Fibroblast of skin of left biceps (primary cell): ENCODE measurements around the gene PARG.
"Not testable (repeated sequence)": the region's sequence is repeated elsewhere in the genome, so short reads cannot be mapped to it uniquely, and the experiment has no call there.

ENCODE experiments used
- DNase-seq, 2 experiments: peaks; one replicate each; pipeline ENCODE4 v3.0.0-alpha.2; 2013; ENCODE audit warnings: low read depth in 2 of 2

Gene PARG

DNA sequence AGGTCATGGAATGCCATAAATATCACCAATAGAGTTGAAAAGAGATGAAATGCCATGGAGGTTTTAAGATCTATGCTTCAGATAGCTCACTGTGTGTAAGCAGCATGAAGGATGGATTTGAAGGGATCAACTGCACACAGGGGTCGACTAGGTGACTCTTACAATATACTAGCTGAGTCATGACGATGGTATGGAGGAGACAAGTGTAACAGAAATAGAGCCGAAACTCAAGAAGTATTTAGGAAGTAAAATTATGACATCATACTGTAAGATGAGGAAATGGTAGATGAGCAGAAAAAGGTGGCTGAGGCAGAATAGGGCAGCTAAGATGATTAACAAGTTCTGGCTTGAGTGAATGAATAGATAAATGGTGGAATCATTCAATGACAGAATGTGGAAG is 38.0 kb downstream of the PARG start:
- DNase-seq = not testable (repeated sequence)

DNA sequence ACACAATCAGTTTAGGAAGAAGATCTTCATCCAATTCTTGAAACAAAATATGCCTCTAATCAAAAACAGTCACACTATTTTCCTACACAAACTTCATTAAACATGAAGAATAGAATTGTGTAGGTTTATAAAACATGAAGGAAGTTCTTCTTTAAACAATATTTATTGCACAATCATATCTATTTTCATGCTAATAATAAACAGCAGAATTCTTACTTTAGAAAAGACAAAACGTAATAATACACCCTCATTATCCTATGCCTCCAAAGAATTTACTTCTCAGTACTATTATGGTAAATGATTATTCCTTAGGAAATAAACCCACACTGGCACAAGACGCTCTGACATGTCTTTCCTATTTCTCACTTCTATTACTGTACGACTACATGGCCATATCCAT is 41.4 kb downstream of the PARG start:
- DNase-seq = not testable (repeated sequence)

DNA sequence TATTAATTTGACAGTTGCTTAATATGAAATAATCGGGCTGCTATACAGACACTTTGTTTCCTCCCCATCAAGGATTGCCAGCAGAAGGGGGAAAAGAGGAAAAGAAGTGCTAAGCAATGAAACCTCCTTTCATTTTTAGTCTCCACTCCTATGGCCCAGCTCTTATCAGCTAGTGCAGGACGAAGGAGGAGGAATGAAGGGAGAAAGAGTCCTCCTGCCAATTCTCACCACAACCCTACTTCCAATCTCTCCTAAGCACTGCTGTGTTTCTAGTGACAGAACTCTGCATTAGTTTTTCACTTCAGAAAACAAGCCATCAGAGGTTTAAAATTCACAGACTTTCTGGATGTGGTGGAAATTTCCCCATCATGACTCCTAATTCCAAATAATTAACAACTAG is 41.8 kb downstream of the PARG start:
- DNase-seq = not testable (repeated sequence)

- not testable (repeated sequence) for DNase-seq
These were observed 51.8 kb downstream of the PARG start for GRCh38 chr10:49890025-49890424.

DNA sequence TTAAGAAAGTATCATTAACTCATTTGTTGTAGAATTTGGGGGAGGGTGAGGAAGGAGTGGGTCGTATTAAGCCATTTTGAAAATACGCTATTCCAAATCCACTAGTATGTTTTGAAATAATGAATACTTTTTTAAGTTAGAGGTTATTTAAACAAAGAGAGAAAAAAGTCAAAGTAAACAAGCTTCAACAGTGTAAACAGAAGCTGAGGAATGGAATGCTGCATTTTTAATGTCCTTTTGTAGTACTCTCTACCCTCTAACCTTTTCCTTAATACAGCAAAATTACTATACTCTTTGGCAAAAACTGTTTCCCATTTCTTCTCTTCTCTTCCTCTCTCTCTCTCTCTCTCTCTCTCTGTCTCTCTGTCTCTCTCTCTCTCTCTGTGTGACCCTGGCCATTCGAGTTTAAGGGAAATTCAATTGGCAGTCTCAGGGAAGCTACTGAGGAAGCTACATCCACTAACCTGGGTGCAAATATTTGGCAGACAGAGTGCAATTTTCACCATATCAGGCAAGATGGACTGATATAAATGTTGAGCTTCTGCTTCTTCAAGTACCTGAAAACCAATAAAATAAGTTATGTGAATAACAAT is 57.0 kb downstream of the PARG start:
- DNase-seq = not testable (repeated sequence)

DNA sequence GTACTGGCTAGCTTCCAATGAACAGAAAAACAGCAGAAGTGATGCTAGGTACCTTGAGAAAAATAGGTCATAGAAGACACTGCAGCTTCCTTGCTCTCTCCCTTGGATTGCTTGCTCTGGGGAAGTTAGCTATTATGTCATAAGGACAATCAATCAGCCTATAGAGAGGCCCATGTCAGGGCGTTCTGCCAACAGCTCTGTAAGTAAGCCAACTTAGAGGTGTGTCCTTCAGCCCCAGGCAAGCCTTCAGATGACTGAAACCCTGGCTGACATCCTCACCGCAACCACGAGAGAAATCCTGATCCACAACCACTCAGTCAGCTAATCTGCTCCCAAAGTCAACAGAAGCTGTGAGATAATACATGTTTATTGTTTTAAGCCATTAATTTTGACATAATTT is 58.0 kb downstream of the PARG start:
- DNase-seq = not testable (repeated sequence)

- not testable (repeated sequence) for DNase-seq
These were observed 59.5 kb downstream of the PARG start for GRCh38 chr10:49882327-49882726.

DNA sequence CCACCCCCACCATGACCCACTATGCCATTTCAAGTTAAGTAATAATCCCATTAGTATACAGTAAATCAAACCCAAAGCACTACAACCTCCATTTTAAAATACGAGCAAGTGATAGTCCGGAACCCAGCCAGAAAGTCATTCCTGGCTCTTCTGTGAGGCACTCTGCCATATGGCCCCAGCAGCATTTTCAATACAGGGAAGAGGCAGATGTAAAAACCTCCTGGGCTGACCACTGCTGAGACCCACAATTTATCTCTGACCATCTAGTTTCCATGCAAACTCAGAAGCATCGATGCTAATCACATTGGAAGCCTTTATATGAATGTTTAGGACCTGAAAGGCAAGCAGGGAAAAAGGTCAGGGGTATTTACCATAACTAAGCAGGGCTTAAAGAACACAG is 69.1 kb downstream of the PARG start:
- not testable (repeated sequence) for DNase-seq

DNA sequence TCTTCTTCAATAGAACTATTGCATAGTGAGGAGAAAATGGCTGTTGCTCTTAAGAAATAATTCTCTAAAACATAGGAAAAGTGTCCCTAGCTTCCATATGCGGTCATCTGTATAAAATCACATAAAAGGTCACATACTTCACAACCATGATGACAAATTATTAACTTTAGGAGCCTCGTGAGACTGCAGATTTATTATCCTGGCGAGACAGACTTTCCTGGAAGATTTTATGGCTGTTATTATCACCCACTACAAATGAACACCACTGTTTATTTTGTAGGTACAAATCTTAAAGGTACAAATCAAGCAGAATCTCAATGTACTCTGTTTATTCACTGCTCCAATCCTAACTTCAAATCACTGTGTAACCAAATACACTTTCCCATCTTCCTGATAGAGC is 70.4 kb downstream of the PARG start:
- DNase-seq = not testable (repeated sequence)

DNA sequence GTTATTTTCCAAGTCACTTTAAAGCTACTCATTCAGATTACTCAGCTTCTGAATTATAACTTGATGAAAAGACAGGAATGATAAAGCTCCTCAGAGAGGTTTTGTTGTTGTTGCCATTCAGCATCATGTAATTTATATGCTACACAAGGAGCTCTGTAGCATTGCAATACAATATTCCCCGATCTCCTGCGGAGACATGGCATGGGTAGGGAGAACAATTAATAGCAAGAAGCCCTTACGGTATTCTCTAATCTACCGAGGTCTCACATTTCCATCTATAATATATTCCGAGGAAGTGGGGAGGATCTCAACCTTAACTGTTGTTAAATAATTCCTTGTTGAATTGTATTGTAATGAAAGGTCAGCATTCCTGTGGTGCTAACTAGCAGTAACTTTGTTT is 81.9 kb downstream of the PARG start:
- not testable (repeated sequence) for DNase-seq

DNA sequence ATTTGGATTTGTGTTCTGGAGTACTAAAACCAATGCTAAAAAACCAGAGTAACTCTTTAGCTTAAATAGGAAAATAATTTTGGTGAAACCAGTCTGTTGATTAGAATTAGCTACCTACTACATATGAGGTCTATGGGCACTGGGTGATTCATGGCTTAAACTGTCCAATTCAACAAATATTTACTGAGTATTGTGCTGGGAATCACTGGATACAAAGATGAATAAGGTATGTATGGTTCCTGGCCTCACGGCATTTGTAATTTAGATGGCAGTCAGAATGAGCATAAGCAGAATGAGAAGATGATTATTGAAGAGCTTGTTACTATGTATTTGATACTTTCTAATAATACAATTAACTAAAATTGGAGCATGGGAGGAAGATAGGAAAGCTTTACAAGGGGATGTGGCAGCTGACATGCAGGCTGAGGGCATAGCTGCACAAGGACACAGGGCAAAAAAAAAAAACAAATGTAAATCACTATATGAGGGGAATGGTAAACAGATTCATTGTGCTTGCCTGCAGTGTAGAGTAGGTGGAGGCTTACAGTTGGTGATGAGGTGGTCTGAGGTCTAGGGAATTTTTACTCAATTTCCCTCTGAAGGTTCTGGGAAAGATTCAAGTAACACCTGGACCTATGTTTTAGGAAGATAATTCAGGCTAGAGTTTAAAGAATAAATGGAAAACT is 83.0 kb downstream of the PARG start:
- DNase-seq = not testable (repeated sequence)

DNA sequence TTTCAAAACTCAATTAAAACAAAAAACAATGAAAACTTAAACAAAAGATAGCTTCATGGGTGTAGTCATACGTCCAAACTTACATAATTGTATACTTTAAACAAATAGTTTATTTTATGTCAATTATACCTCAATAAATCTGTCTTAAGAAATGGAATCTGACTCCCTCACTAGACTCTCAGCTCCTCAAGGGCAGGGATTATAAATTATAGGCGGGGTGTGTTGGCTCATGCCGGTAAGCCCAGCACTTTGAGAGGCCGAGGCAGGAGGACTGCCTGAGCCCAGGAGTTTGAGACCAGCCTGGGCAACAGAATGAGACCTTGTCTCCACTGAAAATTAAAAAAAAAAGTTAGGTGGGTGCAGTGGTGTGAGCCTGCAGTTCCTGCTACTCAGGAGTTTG is 92.3 kb downstream of the PARG start:
- DNase-seq = not testable (repeated sequence)

- DNase-seq = no peak
These were observed 96.8 kb downstream of the PARG start for GRCh38 chr10:49844775-49845595.

GRCh38 chr10:49842333-49842628 is 99.5 kb downstream of the PARG start:
- DNase-seq = not testable (repeated sequence)

GRCh38 chr10:49841615-49842332 is 100.1 kb downstream of the PARG start:
- no peak for DNase-seq

- DNase-seq = no peak
These were observed 104.1 kb downstream of the PARG start for GRCh38 chr10:49837685-49838084.

- DNase-seq = no peak
These were observed 104.8 kb downstream of the PARG start for GRCh38 chr10:49837051-49837478.

DNA sequence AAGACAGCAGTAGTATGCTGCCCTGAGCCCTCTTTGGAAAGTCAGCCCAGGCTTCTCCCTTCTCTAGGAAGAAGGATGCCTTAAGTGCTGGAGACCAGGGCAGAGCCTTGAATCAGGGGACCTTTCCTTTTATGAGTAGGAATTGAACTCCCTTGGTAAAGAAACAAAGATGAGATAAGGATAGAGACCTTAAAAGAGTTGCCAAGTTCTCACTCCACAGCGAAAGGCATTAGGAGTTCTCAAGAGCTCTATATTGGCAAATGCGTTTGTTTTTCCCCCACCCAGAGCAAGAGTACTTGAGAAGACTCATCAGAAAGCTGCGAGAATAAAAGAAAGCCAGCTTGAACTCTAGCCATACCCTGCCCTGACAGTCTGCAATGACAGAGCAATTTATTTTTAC is 106.9 kb downstream of the PARG start:
- DNase-seq = no peak

GRCh38 chr10:49834201-49834600 is 107.6 kb downstream of the PARG start:
- DNase-seq = no peak

DNA sequence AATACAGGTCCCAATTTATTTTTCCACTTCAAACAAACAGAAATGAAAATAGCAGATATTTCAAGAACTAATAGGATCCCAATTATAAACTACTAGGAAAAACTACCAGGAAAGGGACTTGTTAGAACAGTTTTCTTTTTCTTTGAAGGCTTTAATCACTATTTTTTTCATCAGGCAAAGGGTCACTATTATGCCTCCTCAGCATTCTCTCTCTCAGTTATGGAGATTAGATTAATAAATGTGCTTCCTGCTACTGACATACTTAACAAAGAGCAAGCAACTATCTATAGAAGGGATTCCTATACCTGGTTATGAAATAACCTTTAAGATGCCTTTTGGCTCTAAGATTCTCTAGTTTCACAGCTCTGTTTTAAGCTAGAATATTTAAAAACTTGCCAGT is 108.7 kb downstream of the PARG start:
- no peak for DNase-seq

DNA sequence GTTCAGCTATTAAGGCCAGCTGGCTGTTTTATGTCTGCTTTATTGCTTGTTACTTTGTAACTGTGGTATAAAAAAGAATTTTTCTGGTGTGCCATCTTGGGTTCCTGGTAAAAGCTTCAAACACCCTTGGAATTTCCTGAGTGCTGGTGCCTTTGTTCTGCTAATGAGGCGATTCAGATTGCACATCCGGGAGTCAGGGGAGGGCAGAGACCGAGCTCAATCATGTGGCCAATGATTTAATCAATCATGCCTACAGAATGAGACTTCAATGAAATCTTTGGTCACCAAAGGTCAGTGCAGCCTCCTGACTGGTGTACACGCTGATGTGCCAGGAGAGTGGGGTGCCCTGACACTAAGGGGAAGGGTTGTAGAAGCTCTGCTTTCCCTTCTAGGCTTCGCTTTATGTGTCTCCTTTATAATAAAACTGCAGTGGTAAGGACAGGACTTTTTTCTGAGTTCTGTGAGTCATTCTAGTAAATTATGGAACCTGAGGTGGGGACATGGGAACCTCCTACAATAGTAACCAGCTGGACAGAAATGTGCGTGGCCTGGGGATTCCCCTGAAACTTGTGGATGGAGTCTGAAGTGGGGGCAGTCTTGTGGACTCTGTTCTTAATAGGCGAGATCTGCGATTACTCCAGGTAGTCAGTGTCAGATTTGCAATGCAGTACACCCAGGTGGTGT is 110.3 kb downstream of the PARG start:
- DNase-seq = no peak

GRCh38 chr10:49830846-49831245 is 111.0 kb downstream of the PARG start:
- no peak for DNase-seq
